Testis (tissue), 2 donors: ENCODE measurements around the gene TBL1XR1.

Experiments used
- CTCF ChIP-seq, 3 experiments: fragments of 450-650 bp in 2 of 3; fragments of 200-600 bp in 1 of 3; sonication (generic) in 1 of 3; IDR thresholded peaks; one replicate each; pipeline ENCODE4 v1.5.1; 2016 to 2019; ENCODE audit warnings: antibody characterized with exemption in 3 of 3, mild to moderate bottlenecking in 2 of 3, moderate library complexity in 1 of 3
- POLR2A ChIP-seq: fragments of 450-650 bp; IDR thresholded peaks from one replicate; pipeline ENCODE4 v1.6.1; 2017; ENCODE audit warnings: antibody characterized with exemption, mild to moderate bottlenecking, moderate library complexity

- no peak for TF ChIP-seq CTCF (IDR thresholded peaks at IDR 0.05)
- no peak for TF ChIP-seq POLR2A
These were observed 218.8 kb downstream of the TBL1XR1 start for GRCh38 chr3:176978441-176978840.
